SK-N-DZ (cell line): ENCODE data around the gene RIN2.
"Not testable (repeated sequence)": the region's sequence is repeated elsewhere in the genome, so short reads cannot be mapped to it uniquely, and the experiment has no call there.

ENCODE experiments used
- DNase-seq: peaks from one replicate; pipeline ENCODE4 v3.0.0-alpha.2; 2015; ENCODE audit warnings: low spot score

Gene RIN2

GRCh38 chr20:19785173-19785982 lies 27.3 kb downstream of the RIN2 start:
- DNase-seq: no peak

GRCh38 chr20:19785983-19786285 lies 27.9 kb downstream of the RIN2 start:
- DNase-seq: no peak

- DNase-seq: no peak
Measured at GRCh38 chr20:19786311-19786710, 28.3 kb downstream of the RIN2 start.

GRCh38 chr20:19787366-19787765 lies 29.3 kb downstream of the RIN2 start:
- DNase-seq: no peak

GRCh38 chr20:19789009-19789408 lies 31.0 kb downstream of the RIN2 start:
- no peak for DNase-seq

DNA sequence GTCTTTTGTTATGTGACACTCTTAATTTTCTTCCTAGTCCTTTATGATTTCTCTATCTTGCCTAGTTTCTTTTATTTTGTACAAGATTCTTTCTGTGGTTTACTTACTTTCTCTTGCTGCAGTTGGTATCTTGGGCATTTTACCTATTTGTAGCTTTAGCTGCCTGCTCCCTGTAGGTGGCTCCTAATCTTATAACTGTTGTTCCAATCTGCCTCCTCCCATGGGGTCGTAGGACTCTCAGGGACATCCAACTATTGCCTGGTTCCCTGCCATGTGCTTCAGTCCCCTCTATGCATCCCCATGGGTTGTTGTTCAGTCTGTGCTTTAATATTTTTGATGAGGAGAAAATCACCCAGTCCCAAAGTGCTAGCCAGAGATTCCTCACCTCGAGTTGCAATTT lies 31.4 kb downstream of the RIN2 start:
- no peak for DNase-seq

DNA sequence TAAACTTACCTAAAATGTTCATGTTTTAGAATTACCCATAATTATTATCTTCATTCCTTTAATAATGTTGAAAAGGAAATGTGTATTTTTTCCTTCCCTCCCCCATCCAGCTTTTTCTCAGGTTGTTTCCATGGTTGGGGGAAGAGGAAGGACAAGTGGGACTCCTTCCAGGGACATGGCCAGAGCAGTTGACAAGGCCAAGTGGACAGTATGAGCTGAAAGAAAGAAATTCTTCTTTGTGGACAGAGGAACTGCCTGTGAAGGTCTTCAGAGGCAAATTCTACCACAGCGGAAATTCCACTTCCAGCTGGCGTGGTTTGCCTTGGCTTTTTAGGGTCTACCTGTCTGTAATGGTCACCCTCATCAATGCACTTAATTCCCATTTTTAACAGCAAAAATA lies 33.8 kb downstream of the RIN2 start:
- no peak for DNase-seq

GRCh38 chr20:19793716-19794115 lies 35.7 kb downstream of the RIN2 start:
- no peak for DNase-seq

GRCh38 chr20:19794941-19795340 lies 36.9 kb downstream of the RIN2 start:
- no peak for DNase-seq

DNA sequence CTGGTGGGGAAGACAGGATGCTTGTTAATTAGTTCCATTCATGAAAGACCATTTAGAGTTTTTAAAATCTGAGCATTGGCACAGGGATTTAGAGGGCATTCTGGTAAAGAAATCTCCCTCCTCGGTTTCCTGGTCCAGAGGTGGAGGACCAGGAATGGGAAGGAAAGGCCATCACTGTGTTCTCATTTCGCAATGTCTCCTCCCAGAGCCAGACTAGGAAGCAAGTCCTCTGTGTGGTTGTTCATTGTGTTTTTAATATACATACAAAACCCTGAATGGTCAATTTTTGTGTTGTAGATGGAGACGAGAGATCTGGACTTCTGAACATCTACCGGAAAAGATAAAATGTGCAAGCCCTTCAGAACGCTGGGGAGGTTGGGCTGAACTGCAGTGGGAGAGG lies 41.3 kb downstream of the RIN2 start:
- DNase-seq: no peak

DNA sequence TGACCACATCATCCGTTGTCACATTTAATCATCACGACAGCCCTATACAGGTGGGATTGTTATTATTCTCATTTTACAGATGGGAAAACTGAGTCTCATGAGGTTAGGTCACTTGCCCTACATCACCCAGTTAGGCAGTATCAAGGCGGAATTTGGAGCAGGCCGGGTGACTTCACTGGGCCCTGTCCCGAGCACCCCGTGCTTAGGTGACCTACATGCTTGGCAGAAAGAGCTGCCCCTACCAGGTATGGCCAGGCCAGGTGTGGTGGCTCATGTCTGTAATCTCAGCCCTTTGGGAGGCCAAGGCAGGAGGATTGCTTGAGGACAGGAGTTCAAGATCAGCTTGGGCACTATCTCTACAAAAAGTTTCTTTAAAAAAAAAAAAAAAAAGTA lies 44.0 kb downstream of the RIN2 start:
- DNase-seq: no peak

DNA sequence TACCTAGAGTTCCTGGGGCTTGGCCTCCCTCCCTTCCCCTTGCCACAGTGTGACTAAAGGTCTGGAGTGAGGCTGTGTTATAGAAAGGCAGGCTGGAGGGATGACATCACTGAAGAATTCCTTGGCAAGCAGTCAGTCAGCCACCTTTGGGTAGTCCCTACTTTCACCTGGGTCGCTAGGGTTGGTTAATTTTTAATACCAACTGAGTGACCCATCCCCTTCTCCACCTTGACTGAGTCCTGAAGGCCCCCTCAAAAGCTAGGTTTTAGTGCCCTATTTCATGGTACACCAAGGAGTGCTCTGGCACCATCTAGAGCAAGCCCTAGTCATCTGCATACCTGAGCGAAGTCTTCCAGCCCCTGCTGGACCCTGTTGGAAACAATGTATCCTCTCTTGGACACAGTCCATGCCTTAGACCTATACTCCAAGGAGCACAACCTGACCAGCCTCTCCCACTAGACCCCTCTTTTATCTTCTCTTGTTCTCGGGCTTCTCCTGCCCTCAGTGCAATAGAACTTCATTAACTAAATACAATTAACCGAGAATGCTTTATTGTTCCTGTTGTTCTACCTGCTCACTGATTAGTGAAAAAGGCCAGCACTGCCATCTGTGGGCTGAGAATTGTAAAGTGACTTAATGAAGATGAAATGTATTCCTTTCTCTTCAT lies 44.6 kb downstream of the RIN2 start:
- no peak for DNase-seq

DNA sequence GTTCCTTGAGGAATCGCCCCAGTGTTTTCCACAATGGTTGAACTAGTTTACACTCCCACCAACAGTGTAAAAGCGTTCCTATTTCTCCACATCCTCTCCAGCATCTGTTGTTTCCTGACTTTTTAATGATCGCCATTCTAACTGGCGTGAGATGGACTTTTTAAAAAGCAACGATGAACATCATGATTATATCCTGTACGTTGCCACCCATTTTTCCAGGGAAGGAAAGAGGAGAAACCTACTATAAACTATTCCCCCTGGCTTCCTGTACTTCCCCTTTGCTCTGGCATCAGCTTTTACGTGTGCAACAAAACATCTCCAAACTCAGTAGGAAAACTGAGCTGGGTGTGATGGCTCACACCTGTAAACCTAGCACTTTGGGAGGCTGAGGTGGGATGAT lies 48.2 kb downstream of the RIN2 start:
- DNase-seq: not testable (repeated sequence)

DNA sequence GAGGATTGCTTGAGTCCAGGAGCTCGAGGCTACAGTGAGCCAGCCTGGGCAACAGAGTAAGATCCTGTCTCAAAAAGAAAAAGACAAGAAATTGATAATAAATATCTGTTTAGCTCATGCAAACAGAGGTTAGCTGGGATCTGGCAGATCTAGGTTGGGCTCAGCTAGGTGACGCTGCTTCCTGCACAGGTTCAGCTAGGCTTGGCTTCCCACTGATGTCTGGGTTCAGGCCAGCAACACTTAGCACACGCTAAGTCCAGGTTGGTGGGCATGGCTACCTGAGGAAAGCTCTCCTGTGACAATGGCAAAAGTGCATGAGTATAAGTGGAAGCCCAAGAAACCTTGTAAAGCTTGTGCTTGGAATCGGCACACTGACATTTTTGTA lies 48.7 kb downstream of the RIN2 start:
- no peak for DNase-seq

DNA sequence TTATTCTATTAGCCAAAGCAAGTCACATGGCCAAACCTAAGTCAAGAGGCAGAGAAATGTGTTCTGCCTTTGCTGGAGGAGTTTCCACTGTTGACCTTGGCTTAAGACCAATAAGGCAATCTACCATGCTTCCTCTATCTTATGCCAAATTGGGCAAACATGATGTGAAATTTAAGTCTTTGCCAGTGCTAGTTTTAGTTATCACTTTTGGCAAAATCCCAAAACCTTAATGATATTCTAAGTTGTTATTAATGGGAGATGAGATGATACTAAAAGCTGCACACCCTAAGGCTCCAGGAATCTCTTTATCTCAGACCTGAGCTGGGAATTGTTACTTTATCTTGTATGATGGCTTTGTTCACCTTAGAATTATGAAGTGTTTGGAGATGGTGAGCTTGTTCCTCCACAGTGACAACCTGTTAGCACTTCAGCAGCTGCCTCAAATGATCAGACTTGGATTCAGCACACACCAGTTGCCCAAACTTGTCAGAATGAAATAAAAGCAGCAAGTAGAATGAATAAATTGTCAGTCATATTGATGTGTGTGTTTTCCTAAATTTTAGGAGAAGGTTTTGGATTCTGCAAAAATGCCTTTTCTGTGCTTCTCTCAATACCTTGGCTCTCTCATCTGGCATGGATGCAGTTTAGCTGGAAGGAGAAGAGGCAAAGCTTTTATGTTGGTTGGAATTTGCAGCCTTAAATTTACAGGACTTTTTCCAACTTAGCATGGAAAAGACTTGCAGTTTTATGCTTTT lies 49.3 kb downstream of the RIN2 start:
- no peak for DNase-seq
